Right ventricle myocardium superior (tissue), 1 donor: ENCODE measurements around the gene LACTBL1. TPM values are rescaled to one million over a fixed set of nuclear protein-coding genes. Genes with fewer than 3 reads are reported as not detected.

ENCODE experiments used
- total RNA-seq: library from RNA; stranded (reverse); fragmentation: NEBNext Ultra II Directional; extraction: Animal tissue kit (Norgen Biotek cat#: 25700); gene quantifications from one replicate; pipeline ENCODE4 v1.2.1, GENCODE V29; 2021
- donor health status: DM: no; HTN: yes; CAD: no; lungs with severe emphysema.

Gene LACTBL1
- total RNA-seq, 1 donor from 2014 or later = not detected

Other genes with a start within 250 kb of the LACTBL1 start
- not detected for gene TEX46, start 43.0 kb upstream of the LACTBL1 start, total RNA-seq
- 29.8 TPM for gene KDM1A, start 46.6 kb upstream of the LACTBL1 start, total RNA-seq
- gene LUZP1, start 196.0 kb upstream of the LACTBL1 start, total RNA-seq = 26.3 TPM
- not detected for gene HTR1D, start 244.6 kb upstream of the LACTBL1 start, total RNA-seq